Thyroid gland (tissue), 4 donors: ENCODE data around the gene AQP5.

Source experiments
- POLR2A ChIP-seq, 2 donors: fragments of 450-650 bp; IDR thresholded peaks; one replicate each; pipeline ENCODE4 v1.6.1; 2017; ENCODE audit warnings: antibody characterized with exemption in 2 of 2, mild to moderate bottlenecking in 2 of 2, moderate library complexity in 1 of 2
- TF ChIP-seq, protein P1 (sequence below), 6 experiments: fragments of 200-600 bp in 3 of 6; fragments of 450-650 bp in 3 of 6; sonication (generic) in 3 of 6; IDR thresholded peaks; one replicate each; pipeline ENCODE4 v1.5.1; 2016 to 2019; ENCODE audit warnings: antibody characterized with exemption in 6 of 6, mild to moderate bottlenecking in 2 of 6, inconsistent platforms in 1 of 6, moderate library complexity in 1 of 6

GRCh38 chr12:49923035-49923644 lies 38.5 kb upstream of the AQP5 start:
- no peak for TF ChIP-seq POLR2A (IDR thresholded peaks at IDR 0.05)
- TF ChIP-seq, protein P1, sequence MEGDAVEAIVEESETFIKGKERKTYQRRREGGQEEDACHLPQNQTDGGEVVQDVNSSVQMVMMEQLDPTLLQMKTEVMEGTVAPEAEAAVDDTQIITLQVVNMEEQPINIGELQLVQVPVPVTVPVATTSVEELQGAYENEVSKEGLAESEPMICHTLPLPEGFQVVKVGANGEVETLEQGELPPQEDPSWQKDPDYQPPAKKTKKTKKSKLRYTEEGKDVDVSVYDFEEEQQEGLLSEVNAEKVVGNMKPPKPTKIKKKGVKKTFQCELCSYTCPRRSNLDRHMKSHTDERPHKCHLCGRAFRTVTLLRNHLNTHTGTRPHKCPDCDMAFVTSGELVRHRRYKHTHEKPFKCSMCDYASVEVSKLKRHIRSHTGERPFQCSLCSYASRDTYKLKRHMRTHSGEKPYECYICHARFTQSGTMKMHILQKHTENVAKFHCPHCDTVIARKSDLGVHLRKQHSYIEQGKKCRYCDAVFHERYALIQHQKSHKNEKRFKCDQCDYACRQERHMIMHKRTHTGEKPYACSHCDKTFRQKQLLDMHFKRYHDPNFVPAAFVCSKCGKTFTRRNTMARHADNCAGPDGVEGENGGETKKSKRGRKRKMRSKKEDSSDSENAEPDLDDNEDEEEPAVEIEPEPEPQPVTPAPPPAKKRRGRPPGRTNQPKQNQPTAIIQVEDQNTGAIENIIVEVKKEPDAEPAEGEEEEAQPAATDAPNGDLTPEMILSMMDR (IDR thresholded peaks at IDR 0.05) = no peak
